ENCODE measurements around the gene CBX4.

Gene CBX4

DNA sequence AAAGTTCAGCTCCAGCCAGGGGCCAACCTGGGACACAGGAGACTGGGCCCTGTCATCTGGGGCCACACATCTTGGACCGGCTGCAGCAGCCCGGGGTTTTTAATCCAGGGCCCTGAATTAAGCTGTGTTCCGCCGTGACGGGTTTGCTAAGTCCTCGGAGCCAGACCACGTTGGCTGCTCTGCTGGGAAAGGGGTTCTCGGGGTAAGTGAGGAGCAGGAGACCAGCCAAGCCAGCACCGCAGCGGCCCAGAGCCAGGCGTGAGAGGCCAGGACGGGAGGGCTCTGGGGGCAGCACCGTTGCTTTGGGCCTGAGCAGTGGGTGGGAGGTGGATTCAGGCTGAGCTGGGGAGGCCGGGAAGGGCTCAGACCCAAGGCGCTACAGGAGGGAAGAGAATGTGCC is 31.3 kb upstream of the CBX4 start:
- Histone ChIP-seq H3K36me3 (ENCODE audit: control insufficient read depth, insufficient read depth, low read length) (no peaks in the 10 kb centered on the region), H3K27me3 (replicated peaks; ENCODE audit: control insufficient read depth, insufficient read depth, low read length) (no peaks in the 10 kb centered on the region), H3K4me3 (replicated peaks; ENCODE audit: low read depth, low read length) (no peak overlapping the region)
- TF ChIP-seq, protein P1, sequence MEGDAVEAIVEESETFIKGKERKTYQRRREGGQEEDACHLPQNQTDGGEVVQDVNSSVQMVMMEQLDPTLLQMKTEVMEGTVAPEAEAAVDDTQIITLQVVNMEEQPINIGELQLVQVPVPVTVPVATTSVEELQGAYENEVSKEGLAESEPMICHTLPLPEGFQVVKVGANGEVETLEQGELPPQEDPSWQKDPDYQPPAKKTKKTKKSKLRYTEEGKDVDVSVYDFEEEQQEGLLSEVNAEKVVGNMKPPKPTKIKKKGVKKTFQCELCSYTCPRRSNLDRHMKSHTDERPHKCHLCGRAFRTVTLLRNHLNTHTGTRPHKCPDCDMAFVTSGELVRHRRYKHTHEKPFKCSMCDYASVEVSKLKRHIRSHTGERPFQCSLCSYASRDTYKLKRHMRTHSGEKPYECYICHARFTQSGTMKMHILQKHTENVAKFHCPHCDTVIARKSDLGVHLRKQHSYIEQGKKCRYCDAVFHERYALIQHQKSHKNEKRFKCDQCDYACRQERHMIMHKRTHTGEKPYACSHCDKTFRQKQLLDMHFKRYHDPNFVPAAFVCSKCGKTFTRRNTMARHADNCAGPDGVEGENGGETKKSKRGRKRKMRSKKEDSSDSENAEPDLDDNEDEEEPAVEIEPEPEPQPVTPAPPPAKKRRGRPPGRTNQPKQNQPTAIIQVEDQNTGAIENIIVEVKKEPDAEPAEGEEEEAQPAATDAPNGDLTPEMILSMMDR (IDR thresholded peaks at IDR 0.05; ENCODE audit: insufficient read depth, low read length, poor library complexity, severe bottlenecking) = no peak
- no peak for DNase-seq (ENCODE audit: extremely low read depth, insufficient read length)

DNA sequence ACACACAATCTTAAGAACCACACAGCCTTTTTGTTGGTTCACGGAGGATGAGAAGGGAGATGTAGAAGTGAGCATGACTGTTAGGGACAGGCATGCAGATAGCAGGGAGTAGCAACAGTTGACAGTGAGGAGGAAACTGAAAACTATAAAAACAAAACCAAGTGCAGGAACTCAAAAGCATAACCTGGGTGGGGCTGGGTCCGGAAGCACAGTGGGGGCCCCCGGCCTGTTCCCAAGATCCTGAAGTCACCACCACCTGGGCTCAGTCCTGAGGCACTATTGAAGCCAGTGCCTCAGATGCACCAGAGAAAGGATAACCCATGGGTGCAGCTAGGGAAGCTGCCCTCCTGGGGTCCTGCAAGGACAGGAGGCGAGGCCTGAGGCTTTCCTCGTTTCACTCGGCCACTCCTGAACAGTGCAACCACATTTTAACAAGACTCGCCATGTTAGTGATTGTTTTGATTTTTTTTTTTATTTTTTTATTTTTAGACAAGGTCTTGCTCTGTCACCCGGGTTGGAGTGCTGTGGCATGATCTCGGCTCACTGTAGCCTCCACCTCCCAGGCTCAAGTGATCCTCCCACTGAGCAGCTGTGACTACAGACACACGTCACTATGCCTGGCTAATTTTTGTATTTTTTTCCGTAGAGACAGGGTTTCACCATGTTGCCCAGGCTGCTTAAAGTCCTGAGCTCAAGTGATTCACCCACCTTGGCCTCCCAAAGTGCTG is 27.7 kb upstream of the CBX4 start:
- peak; percentile 54 for DNase-seq (ENCODE audit: extremely low read depth, insufficient read length)
- Histone ChIP-seq H3K27me3 (replicated peaks; ENCODE audit: control insufficient read depth, insufficient read depth, low read length) (no peaks in the 10 kb centered on the region; the same call in none of the 2 replicates), H3K4me3 (replicated peaks; ENCODE audit: low read depth, low read length) (no peak overlapping the region), H3K36me3 (ENCODE audit: control insufficient read depth, insufficient read depth, low read length) (no peaks in the 10 kb centered on the region)
- TF ChIP-seq, protein P1 (IDR thresholded peaks at IDR 0.05; ENCODE audit: insufficient read depth, low read length, poor library complexity, severe bottlenecking) = no peak

DNA sequence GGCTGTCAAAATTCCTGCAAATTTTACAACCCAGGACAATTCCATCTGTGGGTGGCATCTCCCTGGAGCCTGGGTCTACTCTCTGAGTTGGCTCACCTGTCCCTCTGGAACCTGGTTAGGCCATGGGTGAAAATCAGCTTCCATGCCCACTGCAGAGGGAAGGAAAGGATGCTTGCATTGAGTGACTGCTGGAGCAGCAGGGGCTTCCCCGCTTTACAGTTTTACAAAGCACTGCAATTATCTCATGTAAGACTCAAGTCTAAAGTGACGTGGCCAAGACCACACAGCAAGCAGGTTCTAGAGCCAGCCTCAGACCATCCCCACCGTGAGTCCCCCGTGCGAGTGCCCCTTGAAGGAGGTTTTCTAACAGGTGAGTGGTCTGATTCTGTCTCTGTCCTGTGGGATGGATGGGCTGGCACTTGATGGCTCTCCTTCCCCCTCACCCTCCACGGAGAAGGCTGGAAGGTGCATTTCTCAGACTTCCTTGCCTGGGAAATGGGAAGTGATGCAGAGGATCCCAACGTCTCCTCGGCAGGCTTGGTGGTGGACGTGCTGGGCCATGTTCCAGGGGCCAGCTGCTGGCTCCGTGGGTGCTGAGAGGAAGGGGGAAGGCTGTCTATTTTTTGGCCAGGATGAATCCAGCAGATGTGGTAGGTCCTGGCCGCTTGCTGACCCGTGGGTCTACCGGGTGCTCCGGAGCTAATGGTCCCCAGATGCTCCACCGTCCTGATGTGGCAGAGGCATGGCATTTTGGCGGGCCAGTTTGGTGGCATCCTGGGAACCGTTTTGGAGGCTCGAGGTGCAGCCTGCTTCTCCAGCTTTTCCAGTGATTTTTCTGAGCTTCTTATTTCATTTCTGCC is 26.3 kb upstream of the CBX4 start:
- no peaks in the 10 kb centered on the region for H3K36me3 ChIP-seq (ENCODE audit: control insufficient read depth, insufficient read depth, low read length)
- no peaks in the 10 kb centered on the region; the same call in none of the 2 replicates for H3K27me3 ChIP-seq (replicated peaks; ENCODE audit: control insufficient read depth, insufficient read depth, low read length)
- no peak overlapping the region for H3K4me3 ChIP-seq (replicated peaks; ENCODE audit: low read depth, low read length)
- no peak for DNase-seq (ENCODE audit: extremely low read depth, insufficient read length)
- TF ChIP-seq, protein P1 (IDR thresholded peaks at IDR 0.05; ENCODE audit: insufficient read depth, low read length, poor library complexity, severe bottlenecking) = no peak

GRCh38 chr17:79864617-79865250 is 25.5 kb upstream of the CBX4 start:
- DNase-seq (ENCODE audit: extremely low read depth, insufficient read length) = no peak
- H3K4me3 ChIP-seq (replicated peaks; ENCODE audit: low read depth, low read length) = no peak overlapping the region
- no peaks in the 10 kb centered on the region for H3K36me3 ChIP-seq (ENCODE audit: control insufficient read depth, insufficient read depth, low read length)
- no peaks in the 10 kb centered on the region; the same call in none of the 2 replicates for H3K27me3 ChIP-seq (replicated peaks; ENCODE audit: control insufficient read depth, insufficient read depth, low read length)
- TF ChIP-seq, protein P1 (IDR thresholded peaks at IDR 0.05; ENCODE audit: insufficient read depth, low read length, poor library complexity, severe bottlenecking) = no peak

GRCh38 chr17:79864147-79864546 is 24.9 kb upstream of the CBX4 start:
- TF ChIP-seq, protein P1 (IDR thresholded peaks at IDR 0.05; ENCODE audit: insufficient read depth, low read length, poor library complexity, severe bottlenecking) = no peak
- no peak overlapping the region for H3K4me3 ChIP-seq (replicated peaks; ENCODE audit: low read depth, low read length)

More at GRCh38 chr17:79864147-79864546, 24.9 kb upstream of the CBX4 start:
- H3K27me3 ChIP-seq (replicated peaks; ENCODE audit: control insufficient read depth, insufficient read depth, low read length) = no peaks in the 10 kb centered on the region; the same call in none of the 2 replicates
- DNase-seq (ENCODE audit: extremely low read depth, insufficient read length) = no peak
- no peaks in the 10 kb centered on the region for H3K36me3 ChIP-seq (ENCODE audit: control insufficient read depth, insufficient read depth, low read length)
